GM13976 (cell line): ENCODE results near the gene PSEN2.

Experiments
- DNase-seq: peaks from one replicate; pipeline ENCODE4 v3.0.0; 2012; ENCODE audit warnings: low spot score
- CTCF ChIP-seq: IDR thresholded peaks from 2 replicates; pipeline ENCODE4 v1.5.1; 2012; ENCODE audit warnings: borderline replicate concordance, mild to moderate bottlenecking; ENCODE audit not compliant: insufficient read depth; ENCODE audit errors: extremely low read depth, missing control alignments, control extremely low read depth
- in situ Hi-C: fragments of 300-500 bp; cut with MboI; formaldehyde crosslinking; loops from one replicate; pipeline ENCODE4 v1.12.0; 2022; ENCODE audit warnings: low sequenced_read_pairs, mixed read lengths, inconsistent platforms; ENCODE audit not compliant: unreplicated experiment

The PSEN2 gene

GRCh38 chr1:226892524-226892875, 22.1 kb downstream of the PSEN2 start:
- TF ChIP-seq CTCF: no peak
- in situ Hi-C loops: no loop called here
- DNase-seq: no peak

- in situ Hi-C loops: no loop called here
- DNase-seq: no peak
These were observed 23.5 kb downstream of the PSEN2 start for GRCh38 chr1:226893936-226894335.

GRCh38 chr1:226894826-226895225, 24.4 kb downstream of the PSEN2 start:
- in situ Hi-C loops: no loop called here
- no peak for TF ChIP-seq CTCF
- DNase-seq: no peak

More at GRCh38 chr1:226893936-226894335, 23.5 kb downstream of the PSEN2 start:
- TF ChIP-seq CTCF: no peak

- TF ChIP-seq CTCF: no peak
- in situ Hi-C loops: no loop called here
- DNase-seq: no peak
These were observed 25.2 kb downstream of the PSEN2 start for GRCh38 chr1:226895644-226896043.

- in situ Hi-C loops: no loop called here
- no peak for TF ChIP-seq CTCF
- no peak for DNase-seq
These were observed 27.8 kb downstream of the PSEN2 start for GRCh38 chr1:226898246-226898645.

GRCh38 chr1:226901421-226901820, 31.0 kb downstream of the PSEN2 start:
- DNase-seq: no peak
- in situ Hi-C loops: loop anchor here (25.0 kb wide), 1 partner anchor 536 kb away; no protein-coding TSS in a partner anchor
- no peak for TF ChIP-seq CTCF

- in situ Hi-C loops: loop anchor here (25.0 kb wide), 1 partner anchor 535 kb away; no protein-coding TSS in a partner anchor
- no peak for DNase-seq
These were observed 32.2 kb downstream of the PSEN2 start for GRCh38 chr1:226902601-226903000.

More at GRCh38 chr1:226902601-226903000, 32.2 kb downstream of the PSEN2 start:
- no peak for TF ChIP-seq CTCF
